ENCODE results near the gene TRPC1.
"Not testable (repeated sequence)": the region's sequence is repeated elsewhere in the genome, so short reads cannot be mapped to it uniquely, and the experiment has no call there.

Gene TRPC1
- 5.7 to 6.9 reads per million in 2 donors for total RNA-seq

DNA sequence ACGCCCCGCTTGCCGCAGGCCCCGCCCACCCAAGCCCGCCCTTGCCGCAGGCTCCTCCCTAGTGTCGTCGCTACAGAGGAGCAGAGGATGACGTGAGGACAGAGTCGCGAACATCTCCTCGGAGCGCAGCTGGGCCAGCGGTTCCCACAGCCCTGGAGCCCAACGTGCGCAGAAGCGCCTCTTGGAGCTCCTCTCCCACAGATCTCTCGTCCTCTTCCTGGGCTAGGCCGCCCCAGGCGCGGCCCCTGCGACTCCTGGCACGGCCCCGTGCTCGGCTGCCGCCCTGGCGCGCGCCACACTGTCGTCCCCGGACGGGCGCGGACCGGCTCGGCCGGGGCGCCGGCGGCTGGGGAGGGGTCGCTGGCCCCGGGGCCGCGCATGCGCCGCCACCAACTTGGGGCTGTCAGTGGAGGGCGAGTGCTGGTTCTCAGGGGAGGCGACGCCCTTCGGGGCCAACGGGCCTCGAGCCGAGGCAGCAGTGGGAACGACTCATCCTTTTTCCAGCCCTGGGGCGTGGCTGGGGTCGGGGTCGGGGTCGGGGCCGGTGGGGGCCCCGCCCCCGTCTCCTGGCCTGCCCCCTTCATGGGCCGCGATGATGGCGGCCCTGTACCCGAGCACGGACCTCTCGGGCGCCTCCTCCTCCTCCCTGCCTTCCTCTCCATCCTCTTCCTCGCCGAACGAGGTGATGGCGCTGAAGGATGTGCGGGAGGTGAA, at the start of gene TRPC1:
TSS of gene TRPC1 (plus strand) at position 67 of the 714 bp plus-strand sequence. CDS start at position 593, 526 bp downstream.
- peak; percentile 47 for DNase-seq

DNA sequence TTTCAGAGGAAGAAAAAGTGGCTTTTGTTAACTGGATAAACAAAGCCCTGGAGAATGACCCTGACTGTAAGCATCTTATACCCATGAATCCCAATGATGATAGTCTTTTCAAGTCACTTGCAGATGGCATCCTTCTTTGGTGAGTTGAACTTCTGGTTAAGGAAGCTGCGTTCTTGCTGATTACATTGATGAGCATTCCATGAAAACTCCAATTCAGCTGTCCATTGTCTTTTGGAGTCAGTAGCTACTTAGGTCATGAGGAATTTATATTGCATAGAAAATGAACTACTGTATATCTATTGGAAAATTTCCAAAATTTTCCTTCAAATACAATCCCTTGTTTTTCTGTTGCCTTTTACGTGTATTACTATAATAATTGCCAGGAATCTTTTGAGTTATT, 47.7 kb upstream of the TRPC1 start:
- DNase-seq, result no peak

DNA sequence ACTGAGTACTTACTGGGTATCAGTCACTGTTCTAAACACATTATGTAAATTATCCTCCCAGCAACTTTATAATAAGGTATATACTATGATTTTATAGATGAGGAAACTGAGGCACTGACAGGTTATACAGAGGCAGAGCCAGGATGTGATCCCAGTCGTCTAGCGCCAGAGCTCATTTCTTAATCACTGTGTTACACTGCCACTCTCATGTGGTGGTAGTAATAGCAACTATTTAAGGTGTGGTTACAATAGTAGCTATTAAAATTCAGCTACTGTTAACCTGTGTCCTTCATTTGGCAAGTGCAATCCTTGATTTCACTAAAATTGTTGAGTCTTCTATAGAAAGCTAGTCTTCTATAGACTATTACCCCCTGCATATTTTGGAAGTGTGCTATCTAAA, 43.1 kb upstream of the TRPC1 start:
- DNase-seq, result no peak

DNA sequence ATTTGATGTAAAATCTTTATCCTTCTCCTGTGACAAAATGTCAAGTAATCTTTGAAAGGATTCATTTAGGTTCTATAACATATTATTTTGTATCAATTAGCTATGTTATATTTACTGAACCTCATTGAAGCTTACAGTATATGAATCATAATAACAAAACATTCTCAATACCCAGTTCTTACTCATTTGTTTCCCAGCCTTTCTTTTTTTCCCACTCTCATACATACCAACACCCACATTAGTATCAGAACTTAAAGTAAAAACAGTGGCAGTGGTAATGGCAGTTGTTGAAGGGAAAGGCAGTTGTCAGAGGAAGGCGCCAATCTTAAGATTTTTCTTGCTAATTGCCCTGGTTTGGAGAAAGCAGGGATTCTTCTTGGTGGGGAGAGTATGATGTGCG, 33.2 kb upstream of the TRPC1 start:
- no peak for DNase-seq

DNA sequence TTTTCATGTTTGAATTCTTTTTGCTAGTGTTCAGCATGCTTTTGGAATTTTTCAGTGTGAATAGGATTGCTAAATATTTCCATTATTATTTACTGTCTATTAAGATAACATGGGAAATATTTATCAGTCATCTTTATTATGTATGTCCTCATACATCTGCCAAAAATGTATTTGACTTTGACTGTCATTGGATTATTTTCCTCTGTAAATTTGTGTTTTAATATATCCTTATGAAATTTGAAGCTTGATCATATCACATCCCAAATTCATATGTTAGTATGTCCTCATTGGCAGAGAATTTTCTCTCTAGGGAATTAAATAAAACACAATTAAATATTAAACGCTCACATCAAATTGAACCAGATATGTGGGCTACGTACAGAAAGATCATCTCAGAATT, 32.3 kb upstream of the TRPC1 start:
- no peak for DNase-seq

DNA sequence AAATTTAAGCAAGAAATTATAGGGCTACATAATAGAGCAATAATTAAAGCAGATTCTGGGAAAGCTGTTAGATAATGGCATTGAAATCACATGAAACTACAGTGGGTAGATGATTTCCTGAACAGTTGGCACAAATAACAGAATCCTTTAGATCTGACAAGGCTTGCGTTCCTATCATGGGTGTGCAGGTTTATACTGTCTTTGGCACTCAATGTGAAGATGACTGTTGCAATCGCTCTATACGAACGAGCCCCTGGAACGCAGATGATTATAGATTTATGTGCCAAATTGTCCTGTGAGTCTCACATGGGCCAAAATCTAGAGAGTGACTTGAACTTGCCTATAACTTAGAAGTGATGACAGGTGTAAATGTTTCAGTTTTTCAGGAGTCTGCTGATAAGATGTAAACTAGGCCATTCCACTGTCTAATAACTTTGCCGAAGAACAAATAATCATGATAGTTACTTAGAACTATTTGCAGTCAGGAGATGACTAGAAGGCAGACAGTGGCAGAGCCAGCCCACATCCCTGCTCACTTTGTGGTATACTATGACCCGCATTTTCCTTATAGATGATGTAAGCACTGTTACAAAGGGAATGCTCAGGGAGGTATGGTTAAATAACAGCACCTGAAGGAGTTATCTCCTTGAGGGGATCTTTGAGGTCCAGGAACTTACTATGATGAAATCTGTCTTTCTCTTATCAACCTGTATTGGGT, 30.5 kb upstream of the TRPC1 start:
- DNase-seq, result no peak

DNA sequence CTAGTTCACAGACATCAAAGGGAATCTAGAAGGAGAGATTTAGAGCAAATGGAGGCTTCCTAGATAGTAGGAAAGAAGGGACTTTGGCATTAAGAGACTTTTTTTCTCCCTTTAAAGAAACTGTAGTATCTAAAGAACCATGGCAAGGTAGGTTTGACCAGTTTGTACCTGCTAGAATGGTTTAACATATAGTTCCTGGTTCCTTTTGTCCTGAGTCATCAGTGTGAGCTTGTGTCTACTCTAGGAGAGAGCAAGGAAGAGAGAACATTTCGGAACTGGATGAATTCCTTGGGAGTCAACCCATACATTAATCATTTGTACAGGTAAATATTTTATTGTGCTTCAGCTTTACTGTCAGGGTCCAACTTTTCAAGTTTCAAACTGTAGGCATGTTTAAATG, 29.6 kb upstream of the TRPC1 start:
- no peak for DNase-seq

DNA sequence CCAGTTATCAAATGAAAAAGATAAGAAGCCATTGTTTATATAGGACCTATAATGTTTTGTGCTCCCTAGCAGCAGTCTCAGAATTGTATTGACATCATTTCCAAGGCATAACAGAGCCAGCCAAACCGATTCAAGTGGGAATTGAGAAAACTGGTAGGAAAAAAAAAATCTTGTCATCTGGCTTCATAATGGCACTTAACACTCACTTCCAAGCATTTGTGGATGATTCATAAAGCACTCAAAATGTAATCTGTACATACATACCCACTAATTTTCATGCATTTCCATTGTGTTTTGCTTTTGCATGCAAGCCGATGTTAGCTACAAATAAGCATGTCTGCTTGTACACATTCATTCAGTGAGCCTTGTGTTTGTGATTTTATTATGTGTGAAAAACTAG, 18.6 kb upstream of the TRPC1 start:
- no peak for DNase-seq

DNA sequence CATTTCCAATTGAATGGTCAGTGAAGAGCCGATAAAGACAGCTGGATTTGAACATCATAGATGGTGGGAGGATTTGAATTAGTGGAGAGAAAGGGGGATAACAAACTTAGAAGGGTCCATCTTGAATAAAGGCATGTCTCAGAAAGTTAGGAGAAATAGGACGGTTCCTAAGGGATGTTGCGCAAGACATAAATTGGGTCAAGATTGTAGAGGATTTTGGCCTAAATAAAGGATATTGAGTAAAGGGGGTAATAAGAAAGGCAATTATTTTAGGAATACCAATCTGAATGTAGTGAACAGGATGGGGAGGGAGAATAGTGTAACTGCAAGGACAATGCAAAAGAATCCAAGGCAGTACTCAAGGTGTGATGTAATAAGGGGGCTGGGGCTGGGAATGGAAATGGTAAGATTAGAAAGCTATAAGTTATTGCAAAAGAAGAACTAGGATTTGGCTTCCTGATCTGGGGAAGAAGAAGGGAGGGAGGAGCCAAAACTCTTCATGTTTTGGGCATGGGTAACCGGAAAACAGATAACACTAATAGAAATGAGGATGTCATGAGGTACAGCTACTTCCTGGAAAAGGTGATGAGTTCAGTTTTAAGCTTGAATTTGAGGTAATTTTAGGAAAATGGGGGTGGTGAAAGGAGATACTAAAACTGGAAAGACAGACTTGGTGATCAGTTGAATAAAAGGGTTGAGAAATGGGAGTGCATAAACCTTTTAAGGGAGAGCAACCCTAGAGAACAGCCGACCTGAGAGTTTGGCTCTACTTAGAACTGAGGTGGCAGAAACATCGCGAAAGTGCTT, 17.3 kb upstream of the TRPC1 start:
- no peak for DNase-seq

DNA sequence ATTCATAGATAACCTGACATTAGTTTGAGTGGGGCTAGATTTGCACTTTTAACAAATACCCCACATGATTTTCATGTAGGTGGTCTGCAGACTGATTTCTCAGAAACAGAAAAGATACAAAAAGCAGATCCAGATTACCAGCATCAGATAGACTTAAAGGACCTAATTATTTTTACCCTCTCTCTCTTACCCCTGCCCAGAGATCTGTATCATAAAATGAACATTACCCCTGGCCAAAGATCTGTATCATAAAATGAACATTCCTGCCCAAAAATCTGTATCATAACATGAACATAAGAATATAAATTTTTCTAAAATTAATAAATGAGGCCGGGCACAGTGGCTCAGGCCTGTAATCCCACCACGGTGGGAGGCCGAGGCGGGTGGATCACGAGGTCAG, 14.6 kb upstream of the TRPC1 start:
- no peak for DNase-seq

DNA sequence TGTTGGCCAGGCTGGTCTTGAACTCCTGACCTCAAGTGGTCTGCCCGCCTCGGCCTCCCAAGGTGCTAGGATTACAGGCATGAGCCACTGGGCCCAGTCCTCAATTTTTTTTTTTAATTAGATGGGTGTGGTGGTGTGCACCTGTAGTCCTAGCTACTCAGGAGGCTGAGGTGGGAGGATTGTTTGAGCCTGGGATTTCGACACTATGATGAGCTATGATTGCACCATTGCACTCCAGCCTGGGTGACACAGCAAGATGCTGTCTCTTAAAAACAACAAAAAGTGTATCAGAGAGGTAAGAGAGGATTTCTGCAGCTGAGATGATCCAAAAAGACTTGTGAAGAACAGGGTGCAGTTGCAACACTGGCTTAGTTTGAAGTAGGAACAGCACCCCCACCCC, 9.0 kb upstream of the TRPC1 start:
- DNase-seq, result not testable (repeated sequence)

DNA sequence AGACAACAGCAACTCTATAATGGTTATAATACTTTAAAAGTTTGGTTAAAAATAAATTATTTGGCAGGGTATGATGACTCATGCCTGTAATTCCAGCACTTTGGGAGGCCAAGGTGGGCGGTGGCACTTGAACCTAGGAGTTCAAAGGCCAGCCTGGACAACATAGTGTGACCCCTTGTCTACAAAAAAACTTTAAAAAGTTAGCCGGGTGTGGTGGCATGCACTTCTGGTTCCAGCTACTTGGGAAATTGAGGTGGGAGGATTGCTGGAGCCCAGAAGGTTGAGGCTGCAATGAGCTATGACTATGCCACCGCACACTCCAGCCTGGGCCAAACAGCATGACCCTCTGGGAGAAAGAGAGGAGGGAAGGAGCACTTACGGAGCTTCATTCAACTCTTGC, 7.7 kb upstream of the TRPC1 start:
- no peak for DNase-seq

DNA sequence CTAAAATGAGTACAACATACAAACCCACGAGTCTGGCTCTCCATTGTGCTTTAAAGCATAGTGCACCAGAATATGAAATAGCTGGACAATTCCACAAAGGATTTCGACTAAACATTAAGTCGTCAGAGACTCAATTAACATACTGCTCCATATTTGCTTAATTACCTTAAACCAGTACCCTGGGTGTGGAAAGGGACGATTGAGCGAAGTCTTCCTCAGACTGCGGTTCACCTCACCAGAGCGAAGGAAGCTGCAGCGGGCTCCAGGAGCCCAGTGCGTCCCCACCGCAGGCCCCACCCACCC, 218 bp upstream of the TRPC1 start:
- DNase-seq, result no peak

DNA sequence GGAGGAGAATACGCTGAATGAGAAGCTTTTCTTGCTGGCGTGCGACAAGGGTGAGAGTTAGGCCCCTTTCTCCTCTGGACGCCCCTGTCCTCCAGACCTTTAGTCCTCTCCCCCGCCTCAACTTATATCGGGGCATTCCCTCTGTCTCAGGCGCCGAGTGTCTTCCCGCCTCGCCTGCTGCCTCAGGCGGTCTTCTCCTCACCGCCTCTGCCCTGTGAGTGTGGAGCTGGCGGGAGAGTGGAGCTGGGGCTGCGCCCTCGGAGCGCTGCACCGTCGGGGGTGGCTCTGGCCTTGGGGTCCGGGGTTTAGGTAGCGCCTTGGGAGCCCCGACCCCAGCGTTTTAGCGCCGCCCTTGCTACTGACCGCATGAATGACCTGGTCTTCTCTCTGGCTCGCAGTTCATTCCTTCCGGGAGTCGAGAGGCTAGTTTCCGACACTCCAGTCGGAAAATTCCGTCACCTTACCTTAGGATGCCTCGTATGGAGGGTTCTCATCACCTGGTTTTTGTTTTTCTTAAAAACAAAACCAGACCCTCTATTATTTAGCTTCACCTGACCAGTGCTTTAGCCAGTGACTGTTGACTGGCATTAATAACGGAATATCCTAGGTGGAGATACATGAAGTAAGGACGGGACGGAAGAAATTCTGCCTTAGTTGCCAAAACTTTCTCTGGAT, 985 bp downstream of the TRPC1 start:
- DNase-seq, result no peak

DNA sequence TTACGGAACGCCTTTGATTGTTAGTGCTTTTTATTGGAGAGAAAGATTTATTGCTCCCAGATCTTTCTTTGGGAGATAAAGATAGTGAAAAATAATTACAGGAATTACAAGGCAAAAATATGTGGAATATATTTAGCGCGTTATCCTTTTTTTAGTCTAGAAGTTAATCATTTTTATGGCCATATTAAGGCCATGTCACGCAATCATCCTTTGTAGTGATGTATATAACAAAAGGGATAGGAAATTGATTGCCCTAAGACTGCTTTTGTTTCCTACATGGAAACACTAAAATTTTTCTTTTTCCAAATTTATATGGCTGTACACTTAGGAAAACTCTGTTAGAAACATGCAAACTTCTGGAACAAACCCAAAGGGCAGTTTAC, 1.5 kb downstream of the TRPC1 start:
- DNase-seq, result no peak

DNA sequence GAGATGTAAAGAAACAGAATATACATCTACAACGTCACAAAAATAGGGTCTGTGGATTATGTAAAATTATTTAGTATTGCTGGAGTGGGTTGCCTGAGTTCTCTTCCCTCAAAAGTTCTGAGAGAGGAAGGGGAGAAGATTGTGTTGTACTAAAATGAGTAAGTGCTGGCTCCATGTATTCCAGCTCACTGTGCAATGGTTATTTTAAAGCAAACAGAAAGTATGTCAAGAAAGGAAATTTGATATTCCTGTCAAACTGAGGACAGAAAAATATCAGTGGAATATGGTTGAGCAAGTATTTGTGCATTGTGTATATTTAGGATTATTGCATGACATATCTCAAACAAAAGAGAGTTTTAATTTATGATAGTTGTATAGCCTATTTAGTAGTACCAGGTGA, 2.2 kb downstream of the TRPC1 start:
- no peak for DNase-seq

DNA sequence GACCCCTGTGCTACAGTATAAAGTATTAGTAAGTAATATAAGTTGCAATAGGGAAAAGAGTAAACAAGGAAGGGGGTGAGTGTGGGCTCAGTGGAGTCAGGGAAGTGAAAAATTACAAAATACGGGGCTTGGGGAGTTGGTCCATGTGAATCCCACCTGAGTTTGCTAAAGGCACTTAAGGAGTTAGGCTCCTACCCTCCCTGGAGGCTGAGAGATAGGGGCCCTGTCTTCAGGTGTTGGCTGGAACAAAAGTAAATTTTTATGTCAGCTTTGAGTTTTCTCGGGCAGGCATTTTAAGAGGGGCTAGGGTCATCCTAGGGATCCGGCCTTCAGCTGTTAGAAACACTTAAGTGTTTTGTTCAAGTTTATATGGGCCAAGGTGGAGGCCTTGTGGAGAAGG, 8.2 kb downstream of the TRPC1 start:
- no peak for DNase-seq

DNA sequence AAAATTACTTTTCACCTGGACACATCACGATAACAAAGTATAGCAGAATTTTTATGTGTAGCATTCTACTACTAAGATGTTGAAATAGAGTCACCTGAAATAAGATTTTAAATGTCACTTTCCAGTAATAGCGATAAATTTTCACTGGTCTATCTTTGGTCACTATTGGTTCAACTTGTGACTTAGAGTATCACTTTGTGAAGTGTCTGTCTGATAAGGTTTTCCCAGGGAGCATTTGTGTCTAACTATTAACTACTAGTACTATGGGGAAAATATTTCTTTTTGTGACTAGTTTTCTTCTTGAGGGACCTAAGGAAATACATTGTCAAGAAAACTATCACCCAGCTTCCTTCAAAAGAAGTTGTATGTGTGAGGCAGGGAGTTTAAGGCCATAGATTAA, 11.0 kb downstream of the TRPC1 start:
- no peak for DNase-seq

DNA sequence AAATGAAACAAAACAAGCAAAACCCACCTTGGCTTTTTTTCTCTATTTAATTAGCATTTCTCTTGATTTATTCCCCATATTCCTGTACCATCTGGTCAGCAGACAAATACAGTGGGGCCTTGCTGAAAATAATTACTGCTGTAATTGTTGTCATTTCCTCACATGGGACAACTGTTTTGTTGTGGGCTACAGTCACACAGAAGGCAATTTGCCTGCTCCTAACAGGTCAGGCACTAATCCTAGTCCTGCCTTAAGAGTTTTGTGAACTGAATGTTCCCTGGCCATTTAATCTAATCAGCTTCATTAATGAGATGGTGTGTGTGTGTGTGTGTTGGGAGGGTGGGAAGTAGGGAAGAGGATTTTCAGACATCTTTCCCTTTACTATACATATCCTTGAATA, 11.6 kb downstream of the TRPC1 start:
- no peak for DNase-seq

DNA sequence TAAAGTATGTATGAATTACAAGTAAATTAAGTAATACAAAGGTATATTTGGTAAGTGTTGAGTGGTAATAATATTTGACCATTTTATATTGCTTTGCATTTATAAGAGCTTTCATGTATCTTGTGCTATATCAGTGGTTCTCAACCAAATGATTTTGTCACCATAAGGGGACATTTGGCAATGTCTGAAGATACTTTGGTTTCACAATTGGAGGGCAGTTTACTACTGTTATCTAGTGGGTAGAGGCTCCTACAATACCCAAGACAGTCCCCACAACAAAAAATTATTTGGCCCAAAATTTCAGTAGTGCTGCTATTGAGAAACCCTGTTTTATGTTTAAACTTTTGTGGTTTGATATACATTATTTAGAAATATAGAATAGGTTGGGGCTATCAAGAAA, 14.6 kb downstream of the TRPC1 start:
- no peak for DNase-seq

DNA sequence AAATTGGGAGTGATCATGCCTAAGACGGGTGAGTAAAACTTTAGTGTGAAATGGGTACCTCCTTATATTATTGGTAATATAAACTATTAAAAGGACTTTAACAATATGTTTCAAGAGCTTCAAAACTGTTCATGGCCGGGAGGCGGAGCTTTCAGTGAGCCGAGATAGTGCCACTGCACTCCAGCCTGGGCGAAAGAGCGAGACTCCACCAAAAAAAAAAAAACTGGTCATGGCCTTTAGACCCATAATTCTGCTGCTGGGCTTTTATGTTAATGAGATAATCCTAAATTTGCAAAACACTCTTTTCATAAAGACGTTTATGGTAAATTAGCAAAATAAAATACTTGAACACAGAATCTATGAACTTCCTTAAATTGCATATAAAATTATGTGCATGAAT, 22.8 kb downstream of the TRPC1 start:
- no peak for DNase-seq

DNA sequence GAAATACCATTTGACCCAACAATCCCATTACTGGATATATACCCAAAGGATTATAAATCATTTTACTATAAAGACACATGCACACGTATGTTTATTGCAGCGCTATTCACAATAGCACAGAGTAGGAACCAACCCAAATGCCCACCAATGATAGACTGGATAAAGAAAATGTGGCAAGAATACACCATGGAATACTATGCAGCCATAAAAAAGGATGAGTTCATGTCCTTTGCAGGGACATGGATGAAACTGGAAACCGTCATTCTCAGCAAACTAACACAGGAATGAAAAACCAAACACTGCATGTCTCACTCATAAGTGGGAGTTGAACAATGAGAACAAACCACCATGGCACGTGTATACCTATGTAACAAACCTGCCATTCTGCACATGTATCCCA, 26.7 kb downstream of the TRPC1 start:
- DNase-seq, result not testable (repeated sequence)

DNA sequence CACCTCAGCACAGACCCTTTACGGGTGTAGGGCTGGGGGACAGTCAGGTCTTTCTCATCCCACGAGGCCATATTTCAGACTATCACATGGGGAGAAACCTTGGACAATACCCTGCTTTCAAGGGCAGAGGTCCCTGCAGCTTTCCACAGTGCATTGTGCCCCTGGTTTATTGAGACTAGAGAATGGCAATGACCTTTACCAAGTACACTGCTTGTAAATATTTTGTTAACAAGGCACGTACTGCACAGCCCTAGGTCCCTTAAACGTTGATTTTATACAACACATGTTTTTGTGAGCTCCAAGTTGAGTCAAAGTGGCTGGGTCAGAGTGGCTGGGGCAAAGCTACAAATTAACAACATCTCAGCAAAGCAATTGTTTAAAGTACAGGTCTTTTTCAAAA, 28.8 kb downstream of the TRPC1 start:
- not testable (repeated sequence) for DNase-seq

DNA sequence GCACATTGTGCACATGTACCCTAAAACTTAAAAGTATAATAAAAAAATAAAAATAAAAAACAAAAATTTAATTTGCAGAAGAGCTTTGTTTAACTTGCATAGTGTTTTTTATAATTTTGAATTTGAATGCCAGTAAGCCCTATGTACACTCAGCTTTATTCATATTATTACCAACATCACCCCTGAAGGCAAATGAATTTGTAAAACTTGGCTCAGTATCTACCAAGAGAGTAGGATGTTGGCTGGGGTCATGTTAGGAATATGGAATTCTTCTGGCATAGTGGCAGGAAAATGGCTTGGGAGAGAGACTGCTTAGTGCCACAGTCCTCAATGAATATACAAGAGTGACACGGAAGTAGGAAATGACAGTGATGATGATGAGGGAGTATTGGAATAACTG, 30.7 kb downstream of the TRPC1 start:
- no peak for DNase-seq

Data from activated gamma-delta T cell (primary cell).